HG02938 (cell line): ENCODE results near the gene TCF15.
A peak's percentile ranks its signal among the peaks of the same experiment; 100 is the strongest.

Experiments used
- ATAC-seq: cut with Tn5 transposase; IDR thresholded peaks from one replicate; pipeline ENCODE4 v1.9.1; 2021; ENCODE audit warnings: mild to moderate bottlenecking, moderate library complexity; ENCODE audit not compliant: unreplicated experiment

TCF15 gene, protein sequence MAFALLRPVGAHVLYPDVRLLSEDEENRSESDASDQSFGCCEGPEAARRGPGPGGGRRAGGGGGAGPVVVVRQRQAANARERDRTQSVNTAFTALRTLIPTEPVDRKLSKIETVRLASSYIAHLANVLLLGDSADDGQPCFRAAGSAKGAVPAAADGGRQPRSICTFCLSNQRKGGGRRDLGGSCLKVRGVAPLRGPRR

GRCh38 chr20:610130-611046 is at the start of gene TCF15:
TSS of gene TCF15 (minus strand) at chr20:610309. CDS start at chr20:610237, 72 bp downstream.
- no peak for ATAC-seq

- no peak for ATAC-seq
Measured at GRCh38 chr20:658731-659291, 48.7 kb upstream of the TCF15 start.

DNA sequence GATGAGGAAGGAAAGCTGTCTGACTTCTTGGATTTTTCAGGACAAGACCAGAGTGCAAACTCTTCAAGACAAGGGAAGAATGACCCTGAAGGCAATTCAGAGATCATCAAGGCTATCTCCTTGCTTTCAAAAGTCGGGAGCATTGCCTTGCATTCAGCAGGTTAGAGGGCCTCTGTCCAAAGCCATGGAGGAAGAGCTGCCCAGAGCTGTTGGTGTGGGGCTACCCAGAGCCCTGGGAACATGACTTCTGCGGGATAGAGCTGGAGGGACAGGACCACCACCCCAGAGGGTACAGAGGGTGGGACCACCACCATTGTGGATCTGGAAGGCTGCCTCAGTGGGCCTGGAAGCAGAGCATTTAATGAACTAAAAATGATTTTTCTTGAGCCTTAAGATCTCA is 48.1 kb upstream of the TCF15 start:
- no peak for ATAC-seq

DNA sequence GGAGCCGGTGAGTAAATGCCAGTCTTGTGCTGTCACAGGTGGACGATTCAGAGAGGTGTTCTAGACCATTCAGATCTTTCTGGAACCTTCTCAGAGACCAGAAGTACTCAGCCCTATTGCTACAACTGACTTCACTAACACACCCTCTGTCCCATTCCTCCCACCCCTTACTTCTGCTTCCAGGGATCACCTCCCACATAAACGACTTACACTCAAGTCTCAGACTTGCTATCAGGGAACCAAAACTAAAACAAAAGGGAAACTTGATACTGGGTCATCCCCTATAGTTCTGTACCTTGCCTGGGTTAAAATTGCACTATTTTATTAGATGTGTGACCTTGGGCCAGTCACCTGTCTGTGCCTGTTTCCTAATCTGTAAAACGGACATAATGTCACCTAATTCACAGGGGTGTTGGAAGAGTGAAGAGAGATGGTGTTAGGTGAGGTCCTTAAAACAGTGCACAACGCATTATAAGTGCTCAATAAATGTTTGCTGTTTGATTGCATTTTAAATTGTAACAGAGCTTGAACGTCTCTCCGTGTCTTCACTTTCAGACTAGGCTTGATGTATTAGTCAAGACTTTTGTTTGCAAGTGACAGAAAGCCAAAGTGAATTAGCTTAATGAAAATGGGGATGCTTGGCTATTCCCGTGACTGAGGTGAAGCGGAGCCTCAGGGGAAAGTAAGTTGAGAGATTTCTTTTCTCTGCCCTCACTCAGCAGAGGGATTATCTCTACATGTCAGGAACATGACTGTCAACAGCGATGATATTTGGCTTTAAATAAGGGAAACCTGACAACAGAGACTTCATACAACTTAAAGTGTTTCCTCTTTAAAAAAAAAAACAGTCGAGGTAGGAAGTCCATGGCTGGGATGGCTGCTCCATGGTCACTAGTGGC is 45.9 kb upstream of the TCF15 start:
- ATAC-seq: no peak

DNA sequence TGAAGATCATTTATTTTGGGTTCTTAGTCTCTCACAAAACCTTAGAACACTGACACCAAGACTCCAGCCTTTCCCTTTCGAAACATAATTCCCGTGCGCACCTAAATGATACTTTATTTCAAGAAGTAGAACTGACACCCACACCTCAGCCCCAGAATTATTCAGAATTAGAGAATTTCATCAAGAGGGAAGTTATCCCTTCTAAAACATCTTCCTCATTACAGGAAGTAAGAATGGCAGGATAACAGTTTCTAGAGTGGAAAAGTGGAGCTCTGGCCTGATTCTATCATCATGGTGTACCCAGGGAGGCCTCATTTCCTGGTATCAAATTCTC is 44.3 kb upstream of the TCF15 start:
- ATAC-seq: no peak

DNA sequence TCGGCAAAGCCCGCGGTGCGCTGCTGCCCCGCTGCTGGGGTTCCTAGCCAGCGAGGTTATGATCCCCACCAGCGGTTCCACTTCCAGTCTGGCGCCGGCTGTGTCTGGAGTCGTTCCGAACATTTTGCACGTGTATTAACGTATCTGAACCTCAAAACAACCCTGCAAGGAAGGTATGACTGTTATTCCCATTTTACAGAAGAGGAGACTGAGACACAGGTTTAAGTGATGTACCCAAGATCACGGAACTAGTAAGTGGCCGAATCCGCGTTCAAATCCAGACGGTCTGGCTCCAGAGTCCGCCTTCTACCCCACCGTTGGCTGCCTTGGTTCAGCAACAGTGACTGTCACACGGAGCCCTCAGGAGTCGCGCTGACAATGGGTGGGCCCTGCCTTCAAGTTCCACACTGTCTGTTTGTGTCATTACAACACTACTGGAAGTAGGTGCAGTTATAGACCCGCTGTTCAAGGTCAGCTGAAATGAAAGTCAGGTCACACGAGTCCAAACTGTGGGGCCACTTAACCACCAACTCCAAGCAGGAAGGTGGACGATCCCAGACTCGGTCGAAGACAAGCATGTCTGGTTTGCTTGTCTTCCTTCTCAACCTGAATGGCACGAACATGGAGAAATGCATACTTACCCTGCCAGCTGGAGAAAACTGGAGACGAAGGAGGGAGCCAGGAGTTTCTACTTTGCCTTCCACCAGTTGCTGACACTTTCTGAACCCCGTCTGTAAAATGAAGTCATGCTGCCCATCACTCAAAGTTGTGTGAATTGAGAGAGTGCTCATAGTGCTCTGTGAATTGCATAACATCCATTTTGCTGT is 43.7 kb upstream of the TCF15 start:
- ATAC-seq: no peak

GRCh38 chr20:653110-653589 is 43.0 kb upstream of the TCF15 start, which contains the start of gene SRXN1:
TSS of gene SRXN1 (minus strand) at chr20:653200. CDS start at chr20:653185, 15 bp downstream.
- peak; percentile 51 for ATAC-seq

- ATAC-seq: no peak
Measured at GRCh38 chr20:652615-653109, 42.6 kb upstream of the TCF15 start.

- ATAC-seq: no peak
Measured at GRCh38 chr20:651713-652614, 41.9 kb upstream of the TCF15 start.

- ATAC-seq: no peak
Measured at GRCh38 chr20:650954-651353, 40.8 kb upstream of the TCF15 start.

DNA sequence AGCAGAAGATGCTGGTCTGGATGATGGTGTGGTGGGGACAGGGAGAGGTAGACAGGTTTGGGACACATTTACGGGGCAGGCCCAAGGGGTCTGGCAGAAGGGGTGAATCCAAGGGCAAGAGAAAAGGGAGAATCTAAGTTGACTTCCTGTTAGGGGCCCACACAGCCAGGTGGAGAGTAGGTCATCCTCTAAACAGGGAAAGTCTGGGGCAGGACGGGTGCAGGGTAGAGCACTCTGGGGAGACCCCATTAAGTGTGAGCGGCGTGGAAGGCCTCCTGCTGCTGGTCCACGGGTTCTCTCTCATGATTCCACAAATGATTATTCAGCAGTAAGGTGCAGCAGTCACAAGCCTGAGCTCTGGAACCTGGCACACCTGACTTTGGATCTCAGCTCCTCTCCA is 40.2 kb upstream of the TCF15 start:
- no peak for ATAC-seq

DNA sequence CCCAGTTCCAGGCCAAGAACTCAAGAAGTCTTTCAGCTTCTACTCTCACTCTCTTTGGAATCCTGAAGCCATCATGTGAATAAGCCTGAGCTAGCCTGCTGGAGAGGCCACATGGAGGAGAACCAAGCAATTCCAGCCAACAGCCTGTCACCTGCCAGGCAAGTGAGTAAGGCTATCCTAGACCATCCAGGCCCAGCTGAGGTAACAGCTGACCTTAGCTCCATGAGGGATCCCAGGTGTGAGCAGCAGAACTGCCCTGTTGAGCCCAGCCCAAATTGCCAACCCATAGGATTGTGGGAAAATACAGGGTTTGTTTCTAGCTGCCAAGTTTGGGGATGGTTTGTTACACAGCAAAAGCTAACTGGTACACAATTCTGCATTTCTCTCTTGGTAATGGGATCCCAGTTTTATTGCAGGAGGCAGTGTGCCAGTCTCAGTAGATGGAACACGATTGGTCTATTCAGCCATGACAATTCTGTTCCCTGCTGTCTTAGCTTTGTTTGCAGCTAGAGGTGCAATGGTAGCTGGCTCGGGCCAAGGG is 37.4 kb upstream of the TCF15 start:
- ATAC-seq: no peak

DNA sequence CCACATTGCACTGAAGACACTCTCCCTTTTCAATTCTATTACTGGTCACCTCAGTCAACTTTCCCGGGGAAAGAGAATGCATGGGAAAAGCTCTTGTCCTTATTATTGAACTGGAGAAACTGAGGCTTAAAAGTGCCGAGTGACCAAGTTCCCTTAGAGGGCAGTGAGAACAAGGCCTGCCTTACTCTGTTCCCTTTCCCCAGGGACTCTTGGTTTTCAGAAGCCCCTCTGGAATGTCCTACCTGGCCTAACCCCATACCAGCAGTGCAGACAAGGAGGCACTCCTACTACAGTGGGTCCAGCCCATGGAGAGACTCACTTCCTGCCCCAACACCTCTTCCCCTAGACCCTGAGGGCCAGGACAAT is 36.7 kb upstream of the TCF15 start:
- ATAC-seq: no peak

DNA sequence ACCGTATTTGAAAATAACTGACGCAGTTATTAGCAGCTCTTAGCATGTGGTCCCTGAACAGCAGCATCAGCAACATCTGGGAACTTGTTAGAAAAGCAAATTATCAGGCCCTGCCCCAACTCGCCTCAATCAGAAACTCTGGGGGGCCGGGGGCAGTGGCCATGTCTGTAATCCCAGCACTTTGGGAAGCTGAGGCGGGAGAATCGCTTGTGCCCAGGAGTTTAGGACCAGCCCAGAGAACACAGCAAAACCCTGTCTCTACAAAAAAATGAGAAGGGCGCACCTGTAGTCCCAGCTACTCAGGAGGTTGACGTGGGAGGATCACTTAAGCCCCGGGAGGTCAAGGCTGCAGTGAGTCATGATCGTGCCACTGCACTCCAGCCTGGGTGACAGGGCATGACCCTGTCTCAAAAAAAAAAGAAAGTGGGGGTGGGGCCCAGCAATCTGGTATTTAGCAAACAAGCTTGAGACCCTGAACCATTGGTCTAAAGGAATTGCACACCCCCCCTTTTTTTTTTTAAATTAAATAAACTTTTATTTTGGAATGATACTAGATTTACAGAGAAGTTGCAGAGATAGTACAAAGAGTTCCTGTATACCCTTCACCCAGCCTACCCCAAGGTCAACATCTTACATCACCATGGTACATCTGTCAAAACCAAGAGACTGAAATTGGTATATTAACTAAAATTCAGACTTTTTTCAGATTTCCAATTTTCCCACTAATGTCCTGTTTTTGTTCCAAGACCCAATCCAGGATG is 36.2 kb upstream of the TCF15 start:
- no peak for ATAC-seq

- peak; percentile 56 for ATAC-seq
Measured at GRCh38 chr20:645318-646106, 35.4 kb upstream of the TCF15 start.

DNA sequence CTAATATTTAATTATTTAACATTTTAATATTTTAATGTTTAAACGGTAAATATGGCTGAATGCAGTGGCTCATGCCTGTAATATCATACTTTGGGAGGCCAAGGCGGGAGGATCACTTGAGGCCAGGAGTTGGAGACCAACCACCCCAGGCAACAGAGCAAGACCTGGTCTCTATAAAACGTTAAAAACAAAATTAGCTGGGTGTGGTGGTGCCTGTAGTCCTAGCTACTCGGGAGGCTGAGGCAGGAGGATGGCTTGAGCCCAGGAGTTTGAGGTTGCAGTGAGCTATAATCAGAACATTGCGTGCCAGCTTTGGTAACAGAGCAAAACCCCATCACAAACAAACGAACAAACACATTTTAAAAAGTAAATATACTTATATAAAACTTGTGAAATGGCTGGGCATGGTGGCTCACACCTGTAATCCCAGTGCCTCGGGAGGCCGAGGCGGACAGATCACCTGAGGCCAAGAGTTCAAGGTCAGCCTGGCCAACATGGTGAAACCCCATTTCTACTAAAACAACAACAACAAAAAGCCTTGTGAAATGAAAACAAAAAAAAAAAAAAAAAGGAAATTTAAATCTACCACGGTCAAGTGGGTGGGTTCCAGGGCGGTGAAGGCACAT is 34.7 kb upstream of the TCF15 start:
- ATAC-seq: no peak
